Thyroid gland (tissue), 4 donors: ENCODE results near the gene MKKS.

Experiments used
- POLR2A ChIP-seq, 2 donors: fragments of 450-650 bp; IDR thresholded peaks; one replicate each; pipeline ENCODE4 v1.6.1; 2017; ENCODE audit warnings: antibody characterized with exemption in 2 of 2, mild to moderate bottlenecking in 2 of 2, moderate library complexity in 1 of 2
- TF ChIP-seq, protein P1 (sequence below), 6 experiments: fragments of 200-600 bp in 3 of 6; fragments of 450-650 bp in 3 of 6; sonication (generic) in 3 of 6; IDR thresholded peaks; one replicate each; pipeline ENCODE4 v1.5.1; 2016 to 2019; ENCODE audit warnings: antibody characterized with exemption in 6 of 6, mild to moderate bottlenecking in 2 of 6, inconsistent platforms in 1 of 6, moderate library complexity in 1 of 6

DNA sequence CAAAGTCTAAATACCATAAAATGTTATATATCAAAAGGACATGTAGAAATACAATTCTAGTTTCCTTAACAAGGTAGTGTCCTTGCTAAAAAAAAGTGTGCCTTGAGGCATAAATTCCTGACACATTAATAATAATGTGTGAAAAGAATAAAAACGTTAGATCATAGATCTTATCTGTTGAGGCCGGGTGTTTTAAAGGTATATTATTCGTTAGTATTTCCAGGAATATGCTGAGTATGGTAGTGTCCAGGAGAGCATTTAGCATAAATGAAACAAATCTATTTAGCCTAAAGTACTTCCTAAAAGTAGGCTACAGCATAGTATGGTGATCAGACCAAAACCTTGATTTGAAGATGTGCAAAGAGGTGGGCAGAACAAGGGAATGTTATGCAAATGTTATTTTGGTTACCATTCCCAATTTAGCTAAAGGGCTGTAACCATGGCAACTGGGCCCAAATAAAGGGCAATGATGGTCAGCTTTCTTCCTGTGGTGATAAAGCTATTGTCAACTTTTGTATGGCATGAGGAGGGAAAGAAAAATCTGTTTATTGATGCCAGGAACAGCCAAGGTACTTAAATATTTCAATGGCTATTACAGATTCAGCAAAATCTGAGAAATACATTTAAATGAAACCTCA lies 18.9 kb downstream of the MKKS start:
- TF ChIP-seq POLR2A (IDR thresholded peaks at IDR 0.05) = no peak
- TF ChIP-seq, protein P1, sequence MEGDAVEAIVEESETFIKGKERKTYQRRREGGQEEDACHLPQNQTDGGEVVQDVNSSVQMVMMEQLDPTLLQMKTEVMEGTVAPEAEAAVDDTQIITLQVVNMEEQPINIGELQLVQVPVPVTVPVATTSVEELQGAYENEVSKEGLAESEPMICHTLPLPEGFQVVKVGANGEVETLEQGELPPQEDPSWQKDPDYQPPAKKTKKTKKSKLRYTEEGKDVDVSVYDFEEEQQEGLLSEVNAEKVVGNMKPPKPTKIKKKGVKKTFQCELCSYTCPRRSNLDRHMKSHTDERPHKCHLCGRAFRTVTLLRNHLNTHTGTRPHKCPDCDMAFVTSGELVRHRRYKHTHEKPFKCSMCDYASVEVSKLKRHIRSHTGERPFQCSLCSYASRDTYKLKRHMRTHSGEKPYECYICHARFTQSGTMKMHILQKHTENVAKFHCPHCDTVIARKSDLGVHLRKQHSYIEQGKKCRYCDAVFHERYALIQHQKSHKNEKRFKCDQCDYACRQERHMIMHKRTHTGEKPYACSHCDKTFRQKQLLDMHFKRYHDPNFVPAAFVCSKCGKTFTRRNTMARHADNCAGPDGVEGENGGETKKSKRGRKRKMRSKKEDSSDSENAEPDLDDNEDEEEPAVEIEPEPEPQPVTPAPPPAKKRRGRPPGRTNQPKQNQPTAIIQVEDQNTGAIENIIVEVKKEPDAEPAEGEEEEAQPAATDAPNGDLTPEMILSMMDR (IDR thresholded peaks at IDR 0.05) = no peak
